HepG2 (cell line): ENCODE results near the gene RGL3. TPM values are rescaled to one million over a fixed set of nuclear protein-coding genes. Genes with fewer than 3 reads are reported as not detected.

Source experiments
- ATAC-seq: fragments of 200-7000 bp; cut with Tn5 transposase; 3 replicates; pipeline ENCODE4 v1.9.1; 2020; ENCODE audit warnings: mild to moderate bottlenecking, moderate library complexity
- BruUV-seq: library from RNA; stranded (reverse); fragments of 400-500 nt; replicated peaks from 2 replicates; lab custom pipeline; 2021; lab: Mats Ljungman, UMichigan
- CTCF ChIA-PET: fragments of 300-600 bp; formaldehyde crosslinking; extraction: SDS; loops from one replicate; lab custom pipeline; 2021; ENCODE audit warnings: low total read pairs, inconsistent platforms, low intra/inter-chr PET ratio; lab: Yijun Ruan, JAX
- POLR2A ChIA-PET: fragments of 350-600 bp; sonication (Branson Sonifier 250); formaldehyde crosslinking; loops from one replicate; lab custom pipeline; 2020; ENCODE audit warnings: antibody characterized with exemption, inconsistent platforms; lab: Yijun Ruan, JAX
- DNase-seq: peaks from one replicate; pipeline ENCODE4 v3.0.0-alpha.2; 2015; ENCODE audit warnings: low spot score
- FAIRE-seq: peaks from 3 replicates; lab custom pipeline; 2011; peaks lifted over from hg19 to GRCh38; lab: Jason Lieb, UNC
- H2AFZ ChIP-seq: one replicate; pipeline ENCODE4 v1.6.1; 2011; ENCODE audit warnings: low read length, inconsistent platforms
- H3K27ac ChIP-seq: fragments of 300-600 bp; 3 replicates; pipeline ENCODE4 v1.8.0; 2011; ENCODE audit warnings: mixed run types, mild to moderate bottlenecking, mixed read lengths, low read length, inconsistent platforms; ENCODE audit not compliant: insufficient read depth; ENCODE audit errors: extremely low read length
- H3K27me3 ChIP-seq, 2 experiments: fragments of 200-600 bp in 1 of 2; 2 replicates in 1 of 2; 3 replicates in 1 of 2; pipeline versions ENCODE4 v1.6.0 to v1.8.0; 2011; ENCODE audit warnings: low read length in 2 of 2, mild to moderate bottlenecking in 2 of 2, moderate library complexity in 2 of 2, inconsistent platforms in 1 of 2; ENCODE audit not compliant: insufficient read depth in 2 of 2, control insufficient read depth in 1 of 2
- H3K36me3 ChIP-seq, 2 experiments: fragments of 200-600 bp in 1 of 2; replicated peaks in 1 of 2; 2 replicates in 1 of 2; 3 replicates in 1 of 2; pipeline versions ENCODE4 v1.5.1 to v1.8.0; 2011; ENCODE audit warnings: low read length in 2 of 2, inconsistent platforms in 1 of 2; ENCODE audit not compliant: insufficient read depth in 2 of 2, control insufficient read depth in 1 of 2
- H3K4me1 ChIP-seq: 2 replicates; pipeline ENCODE4 v1.5.1; 2012; ENCODE audit warnings: low read length, inconsistent platforms; ENCODE audit not compliant: insufficient read depth
- H3K4me2 ChIP-seq: 2 replicates; pipeline ENCODE4 v1.6.0; 2011; ENCODE audit warnings: low read depth, low read length, inconsistent platforms
- H3K4me3 ChIP-seq, 3 experiments: fragments of 200-600 bp in 1 of 3; sonication (generic), shearing (Covaris generic) in 1 of 3; replicated peaks in 1 of 3; 2 replicates each; pipeline ENCODE4 v1.5.1; 2011 to 2016; ENCODE audit warnings: low read length in 3 of 3, inconsistent platforms in 2 of 3, low read depth in 2 of 3, mild to moderate bottlenecking in 2 of 3, control low read depth in 1 of 3, mixed read lengths in 1 of 3; ENCODE audit not compliant: insufficient read depth in 1 of 3
- H3K79me2 ChIP-seq: one replicate; pipeline ENCODE4 v1.6.1; 2011; ENCODE audit warnings: low read length, inconsistent platforms; ENCODE audit not compliant: insufficient read depth
- H3K9ac ChIP-seq: 2 replicates; pipeline ENCODE4 v1.6.0; 2011; ENCODE audit warnings: mild to moderate bottlenecking, low read depth, low read length, inconsistent platforms; ENCODE audit not compliant: insufficient read depth
- H3K9me3 ChIP-seq: 2 replicates; pipeline ENCODE4 v1.5.1; 2012; ENCODE audit warnings: mild to moderate bottlenecking, low read length
- H4K20me1 ChIP-seq: 2 replicates; pipeline ENCODE4 v1.6.0; 2011; ENCODE audit warnings: inconsistent platforms, mild to moderate bottlenecking, low read length, moderate library complexity; ENCODE audit not compliant: insufficient read depth
- FIP1L1 ChIP-seq: fragments of 200-400 bp; formaldehyde crosslinking; IDR thresholded peaks from 2 replicates; pipeline ENCODE4 v1.6.1; 2018; ENCODE audit warnings: low read depth, mild to moderate bottlenecking, low read length, moderate library complexity, borderline replicate concordance; ENCODE audit not compliant: insufficient read depth
- GPN1 ChIP-seq: sonication (generic); formaldehyde crosslinking; IDR thresholded peaks from 2 replicates; pipeline ENCODE4 v1.5.1; 2020; ENCODE audit warnings: missing genetic modification reagents, borderline replicate concordance
- HIVEP1 ChIP-seq: sonication (generic); formaldehyde crosslinking; IDR thresholded peaks from 2 replicates; pipeline ENCODE4 v1.4.0; 2020; ENCODE audit warnings: mild to moderate bottlenecking, missing genetic modification reagents
- KAT2B ChIP-seq: fragments of 150-350 bp; IDR thresholded peaks from 2 replicates; pipeline ENCODE4 v1.6.1; 2014; ENCODE audit warnings: low read depth, low read length, borderline replicate concordance
- TCF12 ChIP-seq, 2 experiments: fragments of 450-650 bp in 1 of 2; sonication (generic) in 1 of 2; formaldehyde crosslinking in 1 of 2; IDR thresholded peaks; 2 replicates each; pipeline versions ENCODE4 v1.6.1 to v1.8.0; 2017 to 2022; ENCODE audit warnings: antibody characterized with exemption in 1 of 2, mild to moderate bottlenecking in 1 of 2, missing genetic modification reagents in 1 of 2, moderate library complexity in 1 of 2
- XBP1 ChIP-seq: sonication (generic); formaldehyde crosslinking; IDR thresholded peaks from 2 replicates; pipeline ENCODE4 v1.5.0; 2020; ENCODE audit warnings: missing genetic modification reagents
- XRCC5 ChIP-seq: fragments of 200-400 bp; formaldehyde crosslinking; optimal IDR thresholded peaks from 2 replicates; pipeline ENCODE3; 2017; ENCODE audit warnings: mild to moderate bottlenecking, low read length
- YEATS4 ChIP-seq: sonication (generic); formaldehyde crosslinking; IDR thresholded peaks from 2 replicates; pipeline ENCODE4 v1.4.0; 2020; ENCODE audit warnings: missing genetic modification reagents, borderline replicate concordance
- ZSCAN20 ChIP-seq: sonication (generic); formaldehyde crosslinking; IDR thresholded peaks from 2 replicates; pipeline ENCODE4 v1.4.0; 2020; ENCODE audit warnings: missing genetic modification reagents, mild to moderate bottlenecking, borderline replicate concordance
- WGBS: methylation state at CpG from one replicate; pipeline ENCODE4 v1.1.6; 2017; ENCODE audit warnings: low lambda C conversion rate; 5-methylcytosine and 5-hydroxymethylcytosine counted together
- in situ Hi-C: cut with HindIII; loops from 2 replicates; pipeline ENCODE4 v1.10.0; 2017; ENCODE audit warnings: low pct_unique_long_range_greater_than_20kb; ENCODE audit not compliant: extremely low pct_ligation_motif_present
- intact Hi-C: fragments of 100-400 bp; cut with micrococcal nuclease; formaldehyde crosslinking; loops from one replicate; pipeline ENCODE4 v1.10.0; 2022; ENCODE audit not compliant: unreplicated experiment
- polyA plus RNA-seq, 8 experiments: library from polyadenylated mRNA; depleted of rRNA in 3 of 8; stranded (reverse) in 7 of 8; unstranded in 1 of 8; fragments of >200 nt; fragmentation: Illumina TruSeq in 4 of 8; extraction: Trizol in 4 of 8; gene quantifications; 2 replicates each; pipeline versions ENCODE4 v1.2.1 to v1.2.3, GENCODE V29; 2011 to 2016; ENCODE audit warnings: low read depth in 4 of 8, missing spikeins in 1 of 8, mixed read lengths in 1 of 8; ENCODE audit not compliant: insufficient read depth in 1 of 8
- total RNA-seq, 5 experiments: library from RNA; depleted of rRNA; stranded (reverse); fragments of >200 nt; fragmentation: Illumina TruSeq; extraction: Trizol; gene quantifications; 2 replicates each; pipeline ENCODE4 v1.2.3, GENCODE V29; 2016; ENCODE audit warnings: low read depth in 1 of 5
- TF ChIP-seq, protein P1 (sequence below): sonication (generic); formaldehyde crosslinking; IDR thresholded peaks from 2 replicates; pipeline ENCODE4 v1.5.1; 2020; ENCODE audit warnings: mild to moderate bottlenecking, missing genetic modification reagents, moderate library complexity
- TF ChIP-seq, protein P2 (sequence below): IDR thresholded peaks from 2 replicates; pipeline ENCODE4 v1.6.1; 2012; ENCODE audit warnings: low read length, improper control_type of control experiment

The RGL3 gene
- total and polyA plus RNA-seq, 2 of the 13 experiments (the other 11 are each of a cell fraction or from before 2014, with no cell fraction given): 4.2 to 7.6 TPM

DNA sequence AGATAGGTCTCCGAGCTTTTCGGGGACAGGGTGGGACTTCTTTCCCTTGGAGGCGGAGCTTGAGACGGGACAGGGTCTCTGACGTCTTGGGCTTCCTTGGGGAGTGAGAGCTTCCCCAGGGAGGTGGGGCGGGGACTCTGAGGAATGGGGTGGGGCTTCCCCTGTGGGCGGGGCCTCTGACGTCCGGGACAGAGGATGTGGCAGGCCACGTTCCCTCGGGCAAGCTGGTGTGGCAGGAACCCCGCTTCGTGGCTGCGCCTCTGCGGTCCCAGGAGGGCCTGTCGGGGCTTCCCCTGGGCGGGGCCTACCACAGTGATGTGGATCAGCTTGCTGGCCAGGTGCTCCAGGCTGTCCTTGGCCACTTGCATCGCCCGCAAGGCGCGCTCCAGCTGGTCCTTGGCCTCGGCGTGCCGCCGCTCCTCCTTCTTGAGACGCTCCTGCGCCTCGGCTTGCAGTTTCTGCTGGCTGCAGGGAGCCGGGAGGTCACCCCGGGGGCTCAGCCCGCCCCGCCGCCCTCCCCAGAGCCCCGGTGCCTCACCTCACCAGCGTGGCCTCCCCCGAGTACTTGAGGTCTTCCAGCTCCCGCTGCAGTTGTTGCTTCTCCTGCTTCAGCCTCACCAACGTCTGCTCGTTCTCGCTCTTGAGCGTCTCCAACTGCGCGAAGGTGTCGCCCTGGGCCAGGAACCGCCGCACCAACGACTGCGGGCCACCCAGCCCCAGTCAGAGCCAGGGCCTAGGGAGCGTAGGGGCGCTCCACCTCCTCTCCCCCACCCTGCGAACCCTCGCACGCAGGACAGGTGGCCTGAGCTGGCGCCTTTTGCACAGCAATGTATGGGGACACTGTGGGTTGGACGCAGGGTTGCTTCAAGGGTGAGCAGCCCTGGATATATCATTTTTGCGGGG, 3.3 kb upstream of the RGL3 start (continued):
- TF ChIP-seq, protein P1, sequence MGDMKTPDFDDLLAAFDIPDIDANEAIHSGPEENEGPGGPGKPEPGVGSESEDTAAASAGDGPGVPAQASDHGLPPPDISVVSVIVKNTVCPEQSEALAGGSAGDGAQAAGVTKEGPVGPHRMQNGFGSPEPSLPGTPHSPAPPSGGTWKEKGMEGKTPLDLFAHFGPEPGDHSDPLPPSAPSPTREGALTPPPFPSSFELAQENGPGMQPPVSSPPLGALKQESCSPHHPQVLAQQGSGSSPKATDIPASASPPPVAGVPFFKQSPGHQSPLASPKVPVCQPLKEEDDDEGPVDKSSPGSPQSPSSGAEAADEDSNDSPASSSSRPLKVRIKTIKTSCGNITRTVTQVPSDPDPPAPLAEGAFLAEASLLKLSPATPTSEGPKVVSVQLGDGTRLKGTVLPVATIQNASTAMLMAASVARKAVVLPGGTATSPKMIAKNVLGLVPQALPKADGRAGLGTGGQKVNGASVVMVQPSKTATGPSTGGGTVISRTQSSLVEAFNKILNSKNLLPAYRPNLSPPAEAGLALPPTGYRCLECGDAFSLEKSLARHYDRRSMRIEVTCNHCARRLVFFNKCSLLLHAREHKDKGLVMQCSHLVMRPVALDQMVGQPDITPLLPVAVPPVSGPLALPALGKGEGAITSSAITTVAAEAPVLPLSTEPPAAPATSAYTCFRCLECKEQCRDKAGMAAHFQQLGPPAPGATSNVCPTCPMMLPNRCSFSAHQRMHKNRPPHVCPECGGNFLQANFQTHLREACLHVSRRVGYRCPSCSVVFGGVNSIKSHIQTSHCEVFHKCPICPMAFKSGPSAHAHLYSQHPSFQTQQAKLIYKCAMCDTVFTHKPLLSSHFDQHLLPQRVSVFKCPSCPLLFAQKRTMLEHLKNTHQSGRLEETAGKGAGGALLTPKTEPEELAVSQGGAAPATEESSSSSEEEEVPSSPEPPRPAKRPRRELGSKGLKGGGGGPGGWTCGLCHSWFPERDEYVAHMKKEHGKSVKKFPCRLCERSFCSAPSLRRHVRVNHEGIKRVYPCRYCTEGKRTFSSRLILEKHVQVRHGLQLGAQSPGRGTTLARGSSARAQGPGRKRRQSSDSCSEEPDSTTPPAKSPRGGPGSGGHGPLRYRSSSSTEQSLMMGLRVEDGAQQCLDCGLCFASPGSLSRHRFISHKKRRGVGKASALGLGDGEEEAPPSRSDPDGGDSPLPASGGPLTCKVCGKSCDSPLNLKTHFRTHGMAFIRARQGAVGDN: peak; percentile 33; the same call in 1 of the 2 replicates
- no peak for TF ChIP-seq ZSCAN20 (CRISPR knock-in tag)

DNA sequence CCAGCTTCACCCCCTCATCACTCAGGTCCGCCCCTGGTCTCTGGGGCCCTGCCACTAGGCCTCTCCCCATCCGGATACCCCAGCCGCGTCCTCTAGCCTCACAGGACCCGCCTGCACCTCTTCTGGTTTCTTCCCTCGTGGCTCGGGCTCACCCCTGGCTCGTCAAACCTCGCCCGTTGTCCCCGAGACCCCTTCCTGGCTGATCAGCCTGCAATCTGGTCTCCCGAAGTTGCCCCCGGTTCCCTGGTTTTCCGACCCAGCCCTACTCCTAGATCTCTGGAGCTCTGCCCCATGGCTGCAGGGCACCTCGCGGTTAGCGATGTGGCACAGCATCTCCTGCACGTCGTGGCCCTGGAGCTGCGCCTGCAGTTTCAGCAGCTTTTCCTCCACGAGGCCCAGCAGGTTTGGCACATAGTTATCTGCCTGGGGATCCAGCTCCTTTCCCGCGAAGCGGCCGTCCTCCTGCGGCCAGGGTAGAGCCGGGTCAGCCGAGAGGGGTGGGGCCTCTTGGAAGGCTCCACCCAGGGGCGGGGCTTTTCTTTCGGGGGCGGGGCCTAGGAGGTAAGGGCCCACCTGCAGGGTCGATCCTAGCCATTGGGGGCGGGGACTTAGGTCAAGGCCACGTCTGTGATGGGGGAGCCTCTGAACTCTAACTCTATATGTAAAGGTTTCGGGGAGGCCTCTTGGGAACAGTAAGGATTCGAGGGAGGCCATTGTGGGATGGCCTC, 2.4 kb upstream of the RGL3 start:
- peak; percentile 48 for ATAC-seq
- CTCF ChIA-PET: no interaction called here
- DNase-seq: no peak
- Histone ChIP-seq H3K27me3 (peaks cover 3 to 35% of the 10 kb centered on the region in 2 experiments; a peak in 4 of 5 replicates), H3K4me1 (peaks cover 51% of the 10 kb centered on the region), H3K4me3 (peak overlapping the region; percentile 14 to 69 (median 36); a peak in 5 of 6 replicates), H4K20me1 (no peaks in the 10 kb centered on the region), H3K27ac (no peak overlapping the region), H3K79me2 (no peaks in the 10 kb centered on the region), H3K36me3 (no peaks in the 10 kb centered on the region), H3K4me2 (peak overlapping the region; percentile 79), H3K9ac (no peak overlapping the region), H2AFZ (no peak overlapping the region), H3K9me3 (no peaks in the 10 kb centered on the region)
- BruUV-seq: no TSS peak
- in situ Hi-C loops: loop anchor here (5.0 kb wide), 1 partner anchor 39 kb away; the partner anchor contains the start of gene EPOR
- POLR2A ChIA-PET: interaction anchor here (1.4 to 3.1 kb wide), 4 partner anchors 14 to 47 kb away, joined by 4 to 15 read pairs (median 10); partner anchors contain the start of genes EPOR, ODAD3, PRKCSH and SWSAP1
- FAIRE-seq: no peak
- WGBS: 27% methylated on average over 30 of the region's 36 CpGs
- intact Hi-C loops: loop anchor here (5.0 kb wide), 1 partner anchor 39 kb away; the partner anchor contains the start of gene EPOR
- TF ChIP-seq FIP1L1 (no peak), GPN1 (peak; percentile 40; the same call in 1 of the 2 replicates), HIVEP1 (CRISPR knock-in tag) (0 out of 2 replicates have a peak, but pooled peaks have one; percentile 40), YEATS4 (CRISPR knock-in tag) (no peak), TCF12 (IDR thresholded peaks at IDR 0.05) (no peak), TCF12 (CRISPR knock-in tag; IDR thresholded peaks at IDR 0.05) (no peak), KAT2B (no peak), XBP1 (CRISPR knock-in tag) (no peak), XRCC5 (peak; percentile 14)
- TF ChIP-seq, protein P2, sequence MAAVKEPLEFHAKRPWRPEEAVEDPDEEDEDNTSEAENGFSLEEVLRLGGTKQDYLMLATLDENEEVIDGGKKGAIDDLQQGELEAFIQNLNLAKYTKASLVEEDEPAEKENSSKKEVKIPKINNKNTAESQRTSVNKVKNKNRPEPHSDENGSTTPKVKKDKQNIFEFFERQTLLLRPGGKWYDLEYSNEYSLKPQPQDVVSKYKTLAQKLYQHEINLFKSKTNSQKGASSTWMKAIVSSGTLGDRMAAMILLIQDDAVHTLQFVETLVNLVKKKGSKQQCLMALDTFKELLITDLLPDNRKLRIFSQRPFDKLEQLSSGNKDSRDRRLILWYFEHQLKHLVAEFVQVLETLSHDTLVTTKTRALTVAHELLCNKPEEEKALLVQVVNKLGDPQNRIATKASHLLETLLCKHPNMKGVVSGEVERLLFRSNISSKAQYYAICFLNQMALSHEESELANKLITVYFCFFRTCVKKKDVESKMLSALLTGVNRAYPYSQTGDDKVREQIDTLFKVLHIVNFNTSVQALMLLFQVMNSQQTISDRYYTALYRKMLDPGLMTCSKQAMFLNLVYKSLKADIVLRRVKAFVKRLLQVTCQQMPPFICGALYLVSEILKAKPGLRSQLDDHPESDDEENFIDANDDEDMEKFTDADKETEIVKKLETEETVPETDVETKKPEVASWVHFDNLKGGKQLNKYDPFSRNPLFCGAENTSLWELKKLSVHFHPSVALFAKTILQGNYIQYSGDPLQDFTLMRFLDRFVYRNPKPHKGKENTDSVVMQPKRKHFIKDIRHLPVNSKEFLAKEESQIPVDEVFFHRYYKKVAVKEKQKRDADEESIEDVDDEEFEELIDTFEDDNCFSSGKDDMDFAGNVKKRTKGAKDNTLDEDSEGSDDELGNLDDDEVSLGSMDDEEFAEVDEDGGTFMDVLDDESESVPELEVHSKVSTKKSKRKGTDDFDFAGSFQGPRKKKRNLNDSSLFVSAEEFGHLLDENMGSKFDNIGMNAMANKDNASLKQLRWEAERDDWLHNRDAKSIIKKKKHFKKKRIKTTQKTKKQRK: no peak
